Non-pigmented ciliary epithelial cell (primary cell): ENCODE data around the gene RPL6.

ENCODE experiments used
- DNase-seq: peaks from one replicate; pipeline ENCODE4 v3.0.0-alpha.2; 2010; ENCODE audit warnings: low read depth

Gene RPL6

GRCh38 chr12:112375105-112375504 lies 34.3 kb downstream of the RPL6 start:
- DNase-seq, result no peak

- no peak for DNase-seq
Measured at GRCh38 chr12:112374166-112374740, 35.2 kb downstream of the RPL6 start.

GRCh38 chr12:112370868-112371510 lies 38.4 kb downstream of the RPL6 start:
- no peak for DNase-seq

- no peak for DNase-seq
Measured at GRCh38 chr12:112370199-112370598, 39.2 kb downstream of the RPL6 start.

- DNase-seq, result no peak
Measured at GRCh38 chr12:112368856-112369255, 40.5 kb downstream of the RPL6 start.

GRCh38 chr12:112367965-112368364 lies 41.4 kb downstream of the RPL6 start:
- DNase-seq, result no peak

GRCh38 chr12:112362310-112362709 lies 47.1 kb downstream of the RPL6 start:
- no peak for DNase-seq

- DNase-seq, result no peak
Measured at GRCh38 chr12:112361271-112361670, 48.1 kb downstream of the RPL6 start.

GRCh38 chr12:112359290-112359689 lies 50.1 kb downstream of the RPL6 start:
- DNase-seq, result no peak

GRCh38 chr12:112357214-112357613 lies 52.2 kb downstream of the RPL6 start:
- no peak for DNase-seq
